KMS-11 (cell line): ENCODE data around the gene ZRANB1.

Source experiments
- H2AFZ ChIP-seq: fragments of 200-600 bp; sonication (generic); 2 replicates; pipeline ENCODE4 v1.6.1; 2016; ENCODE audit warnings: antibody characterized with exemption, mixed run types, low read depth
- H3K27ac ChIP-seq: fragments of 200-600 bp; sonication (generic); 2 replicates; pipeline ENCODE4 v1.6.1; 2016; ENCODE audit warnings: mild to moderate bottlenecking, mixed run types
- H3K27me3 ChIP-seq: fragments of 200-600 bp; sonication (generic); 2 replicates; pipeline ENCODE4 v1.6.1; 2017; ENCODE audit warnings: mild to moderate bottlenecking, low read depth, mixed run types, moderate library complexity; ENCODE audit not compliant: insufficient read depth
- H3K36me3 ChIP-seq: fragments of 200-600 bp; sonication (generic); 2 replicates; pipeline ENCODE4 v1.6.1; 2017; ENCODE audit warnings: mild to moderate bottlenecking, mixed run types; ENCODE audit not compliant: insufficient read depth
- H3K4me1 ChIP-seq: fragments of 200-600 bp; sonication (generic); 2 replicates; pipeline ENCODE4 v1.6.1; 2016; ENCODE audit warnings: mild to moderate bottlenecking, low read depth, mixed run types; ENCODE audit not compliant: poor library complexity, severe bottlenecking
- H3K4me2 ChIP-seq: fragments of 200-600 bp; sonication (generic); 2 replicates; pipeline ENCODE4 v1.7.0; 2016; ENCODE audit warnings: mild to moderate bottlenecking, mixed run types
- H3K4me3 ChIP-seq: fragments of 200-600 bp; sonication (generic); IDR thresholded peaks from 2 replicates; pipeline ENCODE4 v1.6.1; 2017; ENCODE audit warnings: low read depth, low read length, mixed read lengths; ENCODE audit not compliant: insufficient read depth
- H3K79me2 ChIP-seq: fragments of 200-600 bp; sonication (generic); 2 replicates; pipeline ENCODE4 v1.6.1; 2016; ENCODE audit warnings: low read depth, mixed run types; ENCODE audit not compliant: insufficient read depth
- H3K9ac ChIP-seq: fragments of 200-600 bp; sonication (generic); 2 replicates; pipeline ENCODE4 v1.6.1; 2016; ENCODE audit warnings: mild to moderate bottlenecking, mixed run types
- H4K20me1 ChIP-seq: fragments of 200-600 bp; sonication (generic); 2 replicates; pipeline ENCODE4 v1.6.1; 2016; ENCODE audit warnings: mild to moderate bottlenecking, mixed run types; ENCODE audit not compliant: insufficient read depth
- TF ChIP-seq, protein P1 (sequence below): fragments of 200-600 bp; sonication (generic); conservative IDR thresholded peaks from 2 replicates; pipeline ENCODE4 v1.6.1; 2017; ENCODE audit warnings: low read depth, mild to moderate bottlenecking, antibody characterized with exemption, low read length, moderate library complexity, mixed read lengths

The ZRANB1 gene

DNA sequence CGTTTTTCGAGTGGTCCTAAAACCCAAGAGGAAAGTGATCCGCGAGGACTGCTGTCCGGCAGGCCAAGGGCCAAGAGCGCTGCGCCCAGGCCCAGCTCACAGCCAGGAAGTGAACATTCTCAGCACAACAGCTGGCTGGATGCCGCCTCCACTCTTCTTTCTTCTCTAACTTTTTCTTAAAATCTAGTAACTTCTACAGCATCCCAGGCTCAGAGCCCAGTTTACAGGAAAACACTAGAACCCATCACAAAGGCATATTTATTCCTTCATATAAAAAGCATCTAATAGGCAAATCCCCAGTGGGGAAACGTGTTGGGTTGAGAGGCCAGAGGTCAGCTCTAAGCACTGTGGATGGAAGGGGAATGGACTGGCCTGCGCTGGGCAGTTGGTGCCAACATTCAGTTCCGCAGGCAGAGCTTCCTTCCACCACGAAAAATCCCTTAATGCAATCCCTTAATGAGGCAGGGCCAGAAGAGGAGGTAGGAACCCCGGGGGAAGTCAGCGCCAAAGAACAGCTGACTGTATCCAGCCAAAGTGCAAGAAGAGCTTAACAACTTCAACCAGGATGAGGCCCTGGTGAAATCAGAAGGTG is 74.8 kb downstream of the ZRANB1 start:
- Histone ChIP-seq H3K79me2 (no peaks in the 10 kb centered on the region), H2AFZ (no peak overlapping the region), H3K27me3 (no peaks in the 10 kb centered on the region), H3K36me3 (no peaks in the 10 kb centered on the region), H3K27ac (no peak overlapping the region), H3K4me1 (no peaks in the 10 kb centered on the region), H4K20me1 (no peaks in the 10 kb centered on the region), H3K9ac (no peak overlapping the region), H3K4me2 (no peak overlapping the region), H3K4me3 (no peak overlapping the region)
- TF ChIP-seq, protein P1, sequence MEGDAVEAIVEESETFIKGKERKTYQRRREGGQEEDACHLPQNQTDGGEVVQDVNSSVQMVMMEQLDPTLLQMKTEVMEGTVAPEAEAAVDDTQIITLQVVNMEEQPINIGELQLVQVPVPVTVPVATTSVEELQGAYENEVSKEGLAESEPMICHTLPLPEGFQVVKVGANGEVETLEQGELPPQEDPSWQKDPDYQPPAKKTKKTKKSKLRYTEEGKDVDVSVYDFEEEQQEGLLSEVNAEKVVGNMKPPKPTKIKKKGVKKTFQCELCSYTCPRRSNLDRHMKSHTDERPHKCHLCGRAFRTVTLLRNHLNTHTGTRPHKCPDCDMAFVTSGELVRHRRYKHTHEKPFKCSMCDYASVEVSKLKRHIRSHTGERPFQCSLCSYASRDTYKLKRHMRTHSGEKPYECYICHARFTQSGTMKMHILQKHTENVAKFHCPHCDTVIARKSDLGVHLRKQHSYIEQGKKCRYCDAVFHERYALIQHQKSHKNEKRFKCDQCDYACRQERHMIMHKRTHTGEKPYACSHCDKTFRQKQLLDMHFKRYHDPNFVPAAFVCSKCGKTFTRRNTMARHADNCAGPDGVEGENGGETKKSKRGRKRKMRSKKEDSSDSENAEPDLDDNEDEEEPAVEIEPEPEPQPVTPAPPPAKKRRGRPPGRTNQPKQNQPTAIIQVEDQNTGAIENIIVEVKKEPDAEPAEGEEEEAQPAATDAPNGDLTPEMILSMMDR, result no peak

GRCh38 chr10:125017547-125018298 is 75.8 kb downstream of the ZRANB1 start:
- no peaks in the 10 kb centered on the region for H3K79me2 ChIP-seq
- no peak overlapping the region for H3K27ac ChIP-seq
- H3K27me3 ChIP-seq, result no peaks in the 10 kb centered on the region
- no peaks in the 10 kb centered on the region for H3K36me3 ChIP-seq
- H3K4me3 ChIP-seq, result no peak overlapping the region
- H3K9ac ChIP-seq, result no peak overlapping the region
- no peak overlapping the region for H2AFZ ChIP-seq
- H3K4me2 ChIP-seq, result no peak overlapping the region
- H4K20me1 ChIP-seq, result no peaks in the 10 kb centered on the region
- H3K4me1 ChIP-seq, result no peaks in the 10 kb centered on the region
- TF ChIP-seq, protein P1, result no peak

GRCh38 chr10:125018576-125019143 is 76.7 kb downstream of the ZRANB1 start:
- H2AFZ ChIP-seq, result no peak overlapping the region
- no peak overlapping the region for H3K4me2 ChIP-seq
- H3K27me3 ChIP-seq, result no peaks in the 10 kb centered on the region
- no peak overlapping the region for H3K9ac ChIP-seq
- H4K20me1 ChIP-seq, result no peaks in the 10 kb centered on the region
- TF ChIP-seq, protein P1, result no peak
- no peak overlapping the region for H3K4me3 ChIP-seq
- H3K4me1 ChIP-seq, result no peaks in the 10 kb centered on the region
- H3K79me2 ChIP-seq, result no peaks in the 10 kb centered on the region
- no peak overlapping the region for H3K27ac ChIP-seq
- no peaks in the 10 kb centered on the region for H3K36me3 ChIP-seq

DNA sequence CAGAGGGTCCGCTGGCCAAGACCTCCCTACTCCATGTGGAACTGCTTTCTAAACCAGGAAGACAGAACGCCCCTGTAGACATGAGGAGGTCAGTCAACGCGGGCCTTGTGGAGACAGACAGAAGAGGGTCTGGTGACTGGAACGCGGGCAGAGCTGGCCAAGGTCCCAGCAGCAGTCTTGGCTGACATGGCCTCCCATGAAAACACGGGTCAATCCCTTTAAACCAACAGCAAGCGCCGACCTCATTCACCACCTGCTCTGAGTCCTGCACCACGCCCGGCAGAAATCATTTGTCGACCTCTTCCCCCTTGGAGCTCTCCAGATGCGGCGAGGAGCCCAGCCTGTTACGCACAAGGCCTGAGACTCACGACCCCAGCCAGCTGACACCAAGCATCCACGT is 78.5 kb downstream of the ZRANB1 start:
- H3K4me2 ChIP-seq, result no peak overlapping the region
- TF ChIP-seq, protein P1, result no peak
- H3K79me2 ChIP-seq, result no peaks in the 10 kb centered on the region
- H3K4me3 ChIP-seq, result no peak overlapping the region
- H4K20me1 ChIP-seq, result no peaks in the 10 kb centered on the region
- no peaks in the 10 kb centered on the region for H3K4me1 ChIP-seq
- H3K9ac ChIP-seq, result no peak overlapping the region
- no peak overlapping the region for H2AFZ ChIP-seq
- H3K27ac ChIP-seq, result no peak overlapping the region
- no peaks in the 10 kb centered on the region for H3K27me3 ChIP-seq
- no peaks in the 10 kb centered on the region for H3K36me3 ChIP-seq
